ENCODE results near the gene BMP6. TPM values are rescaled to one million over a fixed set of nuclear protein-coding genes. Genes with fewer than 3 reads are reported as not detected.
"Not testable (repeated sequence)": the region's sequence is repeated elsewhere in the genome, so short reads cannot be mapped to it uniquely, and the experiment has no call there.

Gene BMP6
- total and polyA plus RNA-seq, 12 donors, result 0.59 to 4.1 (median 2.6) TPM

GRCh38 chr6:7894262-7895124 lies 168.6 kb downstream of the BMP6 start:
- no peak for DNase-seq
- Histone ChIP-seq H3K27ac (no peak overlapping the region), H3K4me3 (no peak overlapping the region), H3K9me3 (no peaks in the 10 kb centered on the region), H3K27me3 (no peaks in the 10 kb centered on the region), H3K36me3 (peaks cover 0 to 100% (median 51%) of the 10 kb centered on the region in 9 donors), H3K4me1 (peaks cover 0 to 14% (median 3%) of the 10 kb centered on the region in 9 donors)
- ATAC-seq, result no peak
- 87 to 89% methylated on average over 13 of the region's 13 CpGs for WGBS, 2 donors
- intact Hi-C loops (cut with DNase I), result no loop called here
- TF ChIP-seq CTCF (IDR thresholded peaks at IDR 0.05), result no peak

- Histone ChIP-seq H3K27ac (no peak overlapping the region), H3K36me3 (peaks cover 0 to 100% (median 51%) of the 10 kb centered on the region in 9 donors), H3K27me3 (no peaks in the 10 kb centered on the region), H3K4me3 (no peak overlapping the region), H3K4me1 (peaks cover 0 to 14% (median 3%) of the 10 kb centered on the region in 9 donors), H3K9me3 (no peaks in the 10 kb centered on the region)
- WGBS, 2 donors, result 85 to 94% methylated on average over 7 of the region's 7 CpGs
- no peak for DNase-seq
- intact Hi-C loops (cut with DNase I), result no loop called here
- no peak for ATAC-seq
- TF ChIP-seq CTCF (IDR thresholded peaks at IDR 0.05), result no peak
These were observed 169.2 kb downstream of the BMP6 start for GRCh38 chr6:7895125-7895423.

GRCh38 chr6:7896465-7896987 lies 170.6 kb downstream of the BMP6 start:
- intact Hi-C loops (cut with DNase I), result no loop called here
- DNase-seq (no peak), ATAC-seq (peak in 2 of 8 donors; percentile 32 to 58)
- 63 to 77% methylated on average over 6 of the region's 6 CpGs for WGBS, 2 donors
- no peak for TF ChIP-seq CTCF (IDR thresholded peaks at IDR 0.05)
- Histone ChIP-seq H3K4me3 (no peak overlapping the region), H3K9me3 (no peaks in the 10 kb centered on the region), H3K36me3 (peaks cover 0 to 100% (median 52%) of the 10 kb centered on the region in 9 donors), H3K27me3 (no peaks in the 10 kb centered on the region), H3K4me1 (peaks cover 0 to 5% (median under 1%) of the 10 kb centered on the region in 9 donors), H3K27ac (no peak overlapping the region)

- Histone ChIP-seq H3K36me3 (peaks cover 0 to 100% (median 58%) of the 10 kb centered on the region in 9 donors), H3K9me3 (no peaks in the 10 kb centered on the region), H3K4me3 (no peak overlapping the region), H3K27me3 (no peaks in the 10 kb centered on the region), H3K4me1 (peaks cover 0 to 3% (median 0%) of the 10 kb centered on the region in 9 donors), H3K27ac (no peak overlapping the region)
- no peak for TF ChIP-seq CTCF (IDR thresholded peaks at IDR 0.05)
- DNase-seq (no peak), ATAC-seq (no peak)
- intact Hi-C loops (cut with DNase I), result no loop called here
- WGBS, 2 donors, result 96 to 97% methylated on average over 9 of the region's 9 CpGs
These were observed 171.7 kb downstream of the BMP6 start for GRCh38 chr6:7897461-7898192.

- H3K27me3 ChIP-seq; DNase-seq; ATAC-seq; H3K27ac ChIP-seq; H3K4me1 ChIP-seq; intact Hi-C loops (cut with DNase I); H3K9me3 ChIP-seq; H3K4me3 ChIP-seq: not testable (repeated sequence)
- 92 to 94% methylated on average over 8 of the region's 8 CpGs for WGBS, 2 donors
- peaks cover 0 to 100% (median 56%) of the 10 kb centered on the region in 9 donors for H3K36me3 ChIP-seq
These were observed 172.3 kb downstream of the BMP6 start for GRCh38 chr6:7898193-7898586.

Measured in heart right ventricle (tissue), 16 donors.